Cortex of kidney (tissue), 1 donor: ENCODE data around the gene ASIC4.

ENCODE experiments used
- DNase-seq: peaks from one replicate; lab custom pipeline; 2025; lab: John Stamatoyannopoulos, UW

ASIC4 gene

DNA sequence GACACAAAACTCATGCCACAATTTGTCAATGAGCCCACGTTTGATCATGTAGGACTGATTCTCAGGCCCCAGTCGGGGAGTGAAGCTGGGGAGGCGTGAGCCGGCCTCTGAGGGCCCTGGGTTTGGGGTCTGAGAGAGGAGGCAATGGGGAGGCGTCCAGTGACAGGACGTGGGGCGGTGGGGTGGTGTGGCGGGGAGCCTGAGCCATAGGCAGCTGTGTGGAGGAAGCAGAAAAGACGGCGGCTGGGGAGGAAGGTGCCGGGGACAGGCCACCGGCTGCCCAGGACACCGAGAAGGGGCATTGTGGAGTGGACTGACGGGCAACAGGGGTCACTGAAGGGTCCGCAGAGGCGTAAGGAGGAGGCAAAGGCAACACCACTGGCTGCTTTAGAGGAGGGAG lies 22.1 kb downstream of the ASIC4 start:
- DNase-seq: no peak

DNA sequence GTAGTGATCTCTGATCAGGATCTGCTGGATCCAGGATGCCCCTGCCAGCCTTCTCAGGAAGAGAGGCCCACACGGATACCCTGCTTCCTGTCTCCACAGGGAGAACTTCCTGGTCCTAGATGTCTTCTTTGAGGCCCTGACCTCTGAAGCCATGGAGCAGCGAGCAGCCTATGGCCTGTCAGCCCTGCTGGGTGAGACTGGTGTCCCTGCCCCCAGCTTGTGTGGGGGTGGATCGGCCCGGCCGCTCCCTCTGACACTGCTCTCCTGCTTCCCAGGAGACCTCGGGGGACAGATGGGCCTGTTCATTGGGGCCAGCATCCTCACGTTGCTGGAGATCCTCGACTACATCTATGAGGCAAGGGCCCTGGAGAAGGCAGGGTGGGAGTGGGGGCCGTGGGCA lies 22.7 kb downstream of the ASIC4 start:
- no peak for DNase-seq

DNA sequence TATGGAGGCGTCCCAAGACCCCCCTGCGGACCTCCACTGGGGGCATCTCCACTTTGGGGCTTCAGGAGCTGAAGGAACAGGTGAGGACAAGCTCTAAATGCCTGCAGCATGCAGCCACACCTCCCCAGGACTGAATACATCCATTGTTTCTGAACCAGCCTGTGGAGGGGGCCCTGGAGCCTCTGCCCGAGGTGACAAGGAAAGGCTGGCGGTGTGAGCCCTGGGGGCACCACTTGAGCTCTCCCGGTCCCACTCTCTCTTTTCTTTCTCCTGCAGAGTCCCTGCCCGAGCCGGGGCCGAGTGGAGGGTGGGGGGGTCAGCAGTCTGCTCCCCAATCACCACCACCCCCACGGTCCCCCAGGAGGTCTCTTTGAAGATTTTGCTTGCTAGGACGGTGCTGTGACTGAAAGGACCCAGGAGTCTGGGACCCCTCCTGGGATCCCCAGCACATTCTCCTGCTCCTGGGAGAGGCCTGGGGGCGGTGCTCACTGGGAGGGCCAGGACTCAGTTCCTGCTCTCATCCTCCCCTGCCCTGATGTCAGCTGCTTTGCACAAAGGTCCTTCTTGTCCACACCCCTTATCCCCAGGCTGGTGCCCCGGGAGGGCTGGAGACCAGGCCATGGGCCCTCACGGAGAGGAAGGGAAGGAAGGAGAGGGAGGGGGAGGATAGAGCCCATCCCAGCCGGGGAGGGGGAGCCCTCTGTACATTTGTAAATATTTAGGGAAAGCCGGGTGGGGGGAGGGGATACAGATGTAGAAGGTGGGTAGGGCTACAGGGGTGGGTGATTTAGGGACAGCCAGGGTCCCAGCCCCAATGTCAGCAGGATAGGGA lies 23.6 kb downstream of the ASIC4 start:
- no peak for DNase-seq

DNA sequence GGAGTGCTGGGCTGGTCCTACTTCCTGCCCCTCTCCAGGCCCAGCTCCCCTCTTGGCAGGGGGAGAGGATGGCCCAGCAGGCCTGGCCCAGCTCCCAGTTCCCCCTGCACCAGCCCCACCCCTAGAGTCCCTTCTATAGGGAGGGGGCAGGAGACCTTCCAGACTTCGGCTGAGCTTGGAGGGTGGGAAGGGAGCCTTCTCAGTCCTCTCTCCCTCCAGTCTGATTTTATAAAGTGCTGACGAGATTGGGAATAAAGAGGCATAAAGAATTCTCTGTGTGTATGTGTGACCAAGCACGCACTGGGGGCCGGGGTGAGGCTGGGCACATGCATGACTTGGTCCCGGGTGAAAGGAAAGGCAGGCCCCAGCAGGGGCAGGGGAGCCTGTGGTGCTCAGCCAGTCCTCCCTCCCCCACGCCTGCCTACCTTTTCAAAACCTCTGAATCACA lies 24.2 kb downstream of the ASIC4 start:
- DNase-seq: no peak

DNA sequence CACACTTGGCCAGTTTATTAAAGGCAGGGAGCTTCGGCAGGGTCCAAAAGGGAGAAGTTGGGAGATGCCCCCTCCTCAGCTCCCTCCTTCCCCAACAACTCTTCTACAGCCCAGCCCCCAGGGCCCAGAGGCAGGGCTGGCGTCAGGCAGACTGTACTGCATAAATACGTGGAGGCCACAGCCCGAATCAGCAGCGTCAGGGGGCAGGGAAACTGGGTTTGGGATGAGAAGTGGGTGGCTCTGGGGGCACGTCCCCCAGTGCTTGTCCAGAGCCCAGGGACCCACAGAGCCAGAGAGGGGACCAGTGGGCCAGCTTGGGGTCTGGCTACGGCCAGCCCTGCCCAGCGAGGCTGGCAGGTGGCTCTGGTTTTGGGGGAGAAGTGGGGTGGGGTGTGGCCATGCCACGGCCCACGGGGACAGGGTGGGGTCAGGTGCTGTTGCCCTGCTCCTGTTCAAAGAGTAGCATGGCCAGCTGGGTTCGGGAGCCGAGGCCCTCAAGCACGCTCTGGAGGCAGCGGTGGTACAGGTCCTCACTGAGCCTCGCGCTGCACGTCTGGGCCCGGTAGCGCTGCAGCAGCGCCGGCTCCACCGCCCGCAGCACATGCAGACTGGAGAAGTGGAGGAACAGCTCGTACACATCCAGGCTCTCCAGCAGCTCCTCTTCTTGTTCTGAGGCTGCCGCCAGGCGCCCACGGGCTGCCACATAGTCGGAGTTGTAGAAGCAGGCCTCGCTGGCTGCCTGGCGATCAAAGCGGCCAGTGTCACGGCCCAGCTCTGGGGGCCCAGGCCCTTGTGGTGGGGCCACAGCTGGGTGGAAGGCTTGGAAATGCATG lies 24.9 kb downstream of the ASIC4 start:
- DNase-seq: no peak

DNA sequence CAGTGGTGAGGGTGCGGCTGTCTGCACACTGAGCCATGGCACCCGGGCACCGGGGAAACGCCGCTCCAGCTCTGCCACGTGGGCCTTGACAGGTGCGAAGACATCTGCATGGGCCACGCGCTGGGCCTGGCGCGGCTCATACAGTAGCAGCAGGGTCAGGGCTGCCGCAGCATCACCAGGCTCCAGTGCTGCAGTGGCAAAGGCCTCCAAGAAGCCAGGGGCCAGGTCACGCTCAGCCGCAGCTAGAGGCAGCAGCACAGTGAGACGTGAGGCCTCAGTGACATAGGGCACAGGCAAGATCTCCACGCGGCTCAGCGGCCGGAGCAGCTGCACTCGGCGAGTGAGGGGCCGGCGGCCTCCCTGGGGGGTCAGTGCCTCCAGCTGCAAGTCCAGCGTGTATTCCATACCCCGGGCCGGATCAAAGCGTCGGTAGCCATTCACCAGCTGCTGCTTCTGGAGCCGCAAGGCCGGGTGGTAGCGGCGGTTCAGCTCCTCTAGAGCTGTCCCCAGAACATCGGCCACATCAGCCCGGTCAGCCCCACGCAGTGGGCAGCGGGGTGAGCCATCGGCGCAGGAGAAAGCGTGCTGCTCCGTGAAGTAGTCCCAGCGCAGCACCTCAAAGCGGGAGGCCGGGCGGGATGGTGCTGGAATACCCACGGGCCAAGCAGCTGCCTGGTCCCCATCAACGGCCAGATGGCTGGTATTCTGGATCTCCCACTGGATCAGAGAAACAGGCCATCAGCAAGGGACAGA lies 25.8 kb downstream of the ASIC4 start:
- no peak for DNase-seq

DNA sequence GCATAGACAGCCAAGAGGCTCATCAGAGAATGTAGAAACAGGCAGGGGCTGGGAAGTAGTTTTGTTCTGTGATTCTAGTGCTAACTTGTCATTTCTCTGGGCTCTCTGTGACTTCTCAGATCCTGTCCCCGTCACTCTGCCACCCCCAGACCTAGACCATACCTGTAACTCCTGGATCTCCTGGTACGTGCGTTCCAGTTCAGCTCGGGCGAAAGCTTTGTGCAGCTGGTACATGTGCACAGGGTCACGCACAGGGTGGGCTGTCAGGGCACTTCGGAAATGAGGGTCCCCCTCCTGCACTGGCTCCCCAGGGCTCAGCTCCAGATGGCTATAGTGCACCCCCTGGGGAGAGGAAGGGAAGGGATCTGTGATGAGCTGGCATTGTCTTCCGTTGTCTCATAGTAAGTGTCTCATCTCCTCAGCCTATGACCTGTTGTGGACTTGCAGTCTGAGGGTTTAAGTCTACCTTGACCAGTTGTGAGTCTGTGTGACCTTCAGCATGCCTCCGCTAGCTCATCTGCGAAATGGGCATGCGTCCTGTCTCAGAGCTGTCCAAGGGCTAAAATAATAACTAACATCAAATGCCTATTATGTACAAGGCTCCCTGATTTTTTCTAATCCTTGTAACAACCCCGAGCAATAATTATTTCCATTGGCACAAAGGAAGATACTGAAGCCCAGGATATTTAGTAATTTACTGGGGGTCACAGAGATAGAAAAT lies 26.7 kb downstream of the ASIC4 start:
- no peak for DNase-seq

DNA sequence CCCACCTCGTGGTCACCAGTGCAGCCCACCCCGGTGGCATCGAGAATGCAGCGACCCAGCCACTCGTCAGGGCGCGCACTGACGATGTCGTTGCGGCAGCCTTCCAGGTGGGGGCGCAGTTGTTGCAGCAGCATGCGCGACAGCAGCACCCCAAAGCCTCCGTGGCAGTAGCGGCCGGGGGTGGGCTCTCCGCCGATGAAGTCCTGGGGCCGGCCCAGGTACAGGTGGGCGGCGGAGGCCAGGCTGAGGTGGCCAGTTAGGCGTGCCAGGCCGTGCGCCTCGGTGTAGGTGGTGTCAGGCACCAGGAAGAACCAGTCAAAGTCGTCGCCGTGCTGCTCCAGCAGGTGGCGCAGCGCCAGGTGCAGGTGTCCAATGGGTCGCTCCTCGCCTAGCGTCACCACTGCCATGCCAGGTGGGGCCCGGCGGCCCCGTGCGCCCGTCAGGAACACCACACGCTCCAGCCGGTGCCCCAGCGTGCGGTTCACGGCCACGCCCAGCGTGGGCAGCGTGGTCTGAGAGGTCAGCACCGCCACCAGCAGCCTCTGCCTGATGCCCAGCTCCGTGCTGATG lies 27.4 kb downstream of the ASIC4 start:
- DNase-seq: peak; percentile 56

DNA sequence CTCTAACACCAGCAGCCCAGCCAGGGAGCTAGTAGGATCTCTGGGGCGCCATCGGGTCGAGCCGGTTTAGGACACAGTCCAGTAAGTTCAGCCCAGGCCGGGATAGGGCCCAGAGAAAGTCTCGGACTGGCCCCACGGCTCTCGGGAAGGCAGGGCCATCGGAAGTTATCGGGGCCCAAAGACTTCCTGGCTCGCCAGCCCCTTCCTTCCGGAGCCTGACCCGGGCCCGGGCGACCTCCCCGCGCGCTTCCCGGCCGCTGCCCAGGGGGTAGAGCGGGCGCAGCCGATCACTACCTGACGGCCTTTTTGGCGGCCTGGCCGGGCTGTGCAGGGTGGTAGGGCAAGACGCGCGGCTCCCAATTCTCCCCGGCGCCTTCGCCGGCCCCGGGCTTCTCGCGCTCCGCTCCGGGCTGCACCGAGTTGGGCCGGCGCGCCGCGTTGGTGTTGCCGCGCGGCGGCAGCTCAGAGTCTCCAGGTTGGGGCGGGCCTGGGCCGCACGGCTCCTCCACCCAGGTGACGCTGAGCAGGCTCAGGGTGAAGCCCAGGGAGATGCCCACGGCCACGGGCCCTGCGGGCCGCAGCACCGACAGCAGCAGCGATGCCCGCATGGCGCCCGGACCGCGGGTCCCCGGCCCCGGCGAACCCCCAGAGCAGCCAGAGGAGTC lies 28.8 kb downstream of the ASIC4 start:
- DNase-seq: peak; percentile 49

DNA sequence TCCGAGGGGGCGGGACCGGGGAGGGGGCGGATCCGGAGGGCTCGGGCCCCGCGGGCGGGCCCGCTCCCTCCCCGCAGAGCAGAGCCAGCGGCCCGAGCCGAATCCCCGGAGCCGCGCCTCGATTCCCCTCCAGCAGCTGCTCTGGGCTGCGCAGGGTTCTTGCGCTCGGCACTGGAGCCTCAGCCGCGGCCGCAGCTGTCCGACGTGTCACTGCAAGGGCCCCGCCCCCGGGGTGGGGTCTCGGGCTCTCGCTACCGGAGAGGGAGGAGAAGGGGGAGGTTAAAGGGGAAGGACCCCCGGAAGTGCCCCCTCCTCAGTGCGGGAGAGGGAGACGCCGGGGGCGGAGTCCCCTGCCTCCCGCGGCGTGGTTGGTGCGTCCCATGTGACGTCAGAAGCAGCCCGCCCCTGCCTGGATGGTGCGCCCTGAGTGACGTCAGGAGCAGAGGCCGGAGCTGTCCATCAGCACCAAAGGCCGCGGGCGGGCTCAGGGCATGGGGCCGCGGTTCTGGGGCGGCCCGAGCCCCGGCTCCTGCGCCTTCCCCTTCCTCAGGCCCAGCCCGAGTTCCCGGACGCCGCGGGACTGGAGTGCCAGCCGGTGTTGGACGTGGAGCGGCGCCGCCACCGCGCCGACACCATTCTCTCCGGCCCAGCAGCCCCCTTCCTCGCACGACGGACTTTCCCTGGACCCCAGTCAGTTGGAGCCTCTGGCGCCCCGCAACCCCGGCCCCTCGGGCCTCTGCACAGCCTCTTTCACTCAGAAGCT lies 29.5 kb downstream of the ASIC4 start, which contains the start of the genes CHPF and TMEM198:
CHPF (minus strand) TSS at position 214 of the 763 bp plus-strand sequence. CDS start 271 bp downstream, outside the sequence.
TMEM198 (plus strand) TSS at position 433 of the 763 bp plus-strand sequence. CDS start 700 bp downstream, outside the sequence.
- peak; percentile 79 for DNase-seq

DNA sequence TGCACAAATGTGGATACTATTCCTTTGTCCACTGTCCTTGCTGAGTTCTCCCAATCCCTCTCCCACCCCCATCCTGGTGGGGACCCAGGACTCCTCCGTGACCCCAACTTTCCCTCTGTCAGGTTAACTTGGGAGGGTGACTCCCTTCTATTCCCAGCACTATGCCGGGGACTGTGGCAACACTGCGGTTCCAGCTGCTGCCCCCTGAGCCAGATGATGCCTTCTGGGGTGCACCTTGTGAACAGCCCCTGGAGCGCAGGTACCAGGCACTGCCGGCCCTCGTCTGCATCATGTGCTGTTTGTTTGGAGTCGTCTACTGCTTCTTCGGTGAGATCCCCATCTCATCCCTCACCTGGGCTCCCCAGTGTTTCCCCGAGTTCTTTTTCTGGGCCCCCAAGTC lies 30.3 kb downstream of the ASIC4 start:
- DNase-seq: no peak

DNA sequence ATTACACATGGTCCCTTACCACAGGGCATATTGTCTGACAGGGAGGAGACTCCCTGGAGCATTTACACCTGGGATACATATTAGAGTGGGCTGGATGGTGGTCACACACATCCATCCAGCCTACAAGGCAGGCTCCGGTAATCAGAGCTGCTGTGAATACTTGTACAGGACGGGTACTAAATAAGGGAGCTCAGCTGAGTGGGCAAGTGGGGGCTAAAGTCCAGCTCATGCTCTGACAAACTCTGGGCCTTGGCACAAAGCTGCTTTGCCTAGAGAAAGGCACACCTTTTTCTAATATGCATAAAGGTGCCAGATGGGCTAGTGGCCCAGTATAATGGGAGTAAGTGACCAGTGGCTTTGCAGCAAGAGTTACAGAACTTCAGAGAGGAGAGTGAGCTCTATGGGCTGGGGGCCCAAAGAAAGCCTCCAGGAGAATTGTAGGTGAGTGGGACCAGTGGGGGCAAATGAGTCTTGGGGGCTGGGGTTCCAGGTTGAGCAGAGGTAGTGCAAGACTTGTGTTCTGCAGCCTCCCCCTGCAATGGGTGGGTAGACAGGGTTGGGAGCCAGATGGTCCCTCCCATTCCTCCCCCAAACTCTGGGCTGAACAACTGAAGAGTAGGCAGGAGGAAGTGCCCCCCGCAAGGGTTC lies 31.1 kb downstream of the ASIC4 start:
- no peak for DNase-seq

DNA sequence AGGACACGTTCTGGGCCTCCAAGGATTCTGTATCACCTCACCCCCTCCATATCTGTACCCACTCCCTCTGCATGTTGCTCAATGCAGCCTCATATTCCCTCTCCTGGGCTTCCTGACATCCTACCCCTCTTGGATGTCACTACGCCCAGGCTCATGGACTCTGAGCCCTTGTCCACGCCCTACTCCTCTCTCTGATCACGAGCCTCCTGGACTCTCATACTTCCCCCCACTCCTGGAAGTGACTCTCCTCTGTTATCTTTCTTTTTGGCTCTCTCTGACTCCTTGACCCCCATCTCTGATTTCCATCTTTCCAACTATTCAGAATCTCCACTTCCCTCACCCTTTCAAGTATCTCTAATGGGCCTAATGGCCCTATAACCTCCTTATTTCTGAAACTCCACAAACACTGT lies 31.7 kb downstream of the ASIC4 start:
- DNase-seq: no peak

DNA sequence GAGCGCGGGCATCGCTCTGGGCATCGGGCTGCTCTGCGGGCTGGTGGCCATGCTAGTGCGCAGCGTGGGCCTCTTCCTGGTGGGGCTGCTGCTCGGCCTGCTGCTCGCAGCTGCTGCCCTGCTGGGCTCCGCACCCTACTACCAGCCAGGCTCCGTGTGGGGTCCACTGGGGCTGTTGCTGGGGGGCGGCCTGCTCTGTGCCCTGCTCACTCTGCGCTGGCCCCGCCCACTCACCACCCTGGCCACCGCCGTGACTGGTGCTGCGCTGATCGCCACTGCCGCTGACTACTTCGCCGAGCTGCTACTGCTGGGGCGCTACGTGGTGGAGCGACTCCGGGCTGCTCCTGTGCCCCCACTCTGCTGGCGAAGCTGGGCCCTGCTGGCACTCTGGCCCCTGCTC lies 33.3 kb downstream of the ASIC4 start:
- no peak for DNase-seq

DNA sequence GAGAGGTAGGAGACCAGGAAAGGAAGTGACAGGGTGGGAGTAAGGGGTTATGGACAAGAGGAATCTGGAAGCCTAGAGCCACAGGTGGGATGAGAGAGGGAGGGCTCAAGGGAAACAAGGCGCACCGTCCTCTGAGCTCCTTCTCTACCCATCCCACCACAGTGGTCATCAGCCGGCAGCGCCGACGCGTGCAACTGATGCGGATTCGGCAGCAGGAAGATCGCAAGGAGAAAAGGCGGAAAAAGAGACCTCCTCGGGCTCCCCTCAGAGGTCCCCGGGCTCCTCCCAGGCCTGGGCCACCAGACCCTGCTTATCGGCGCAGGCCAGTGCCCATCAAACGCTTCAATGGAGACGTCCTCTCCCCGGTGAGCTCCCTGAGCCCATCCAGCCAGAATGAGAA lies 34.7 kb downstream of the ASIC4 start:
- DNase-seq: no peak

DNA sequence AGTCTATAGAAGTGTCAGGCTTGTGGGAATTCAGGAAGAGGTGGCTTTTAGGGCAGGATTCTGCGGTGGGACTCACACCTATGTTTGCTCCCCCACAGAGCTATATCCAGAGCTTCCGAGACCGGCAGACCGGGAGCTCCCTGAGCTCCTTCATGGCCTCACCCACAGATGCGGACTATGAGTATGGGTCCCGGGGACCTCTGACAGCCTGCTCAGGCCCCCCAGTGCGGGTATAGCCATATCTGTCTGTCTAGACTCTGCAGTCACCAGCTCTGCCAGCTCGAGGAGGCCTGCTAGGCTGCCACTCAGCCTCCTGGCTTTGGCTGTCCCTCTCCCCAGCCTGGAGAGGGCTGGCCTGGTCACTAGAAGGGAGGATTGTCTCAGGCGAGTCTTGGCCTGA lies 35.3 kb downstream of the ASIC4 start:
- no peak for DNase-seq

DNA sequence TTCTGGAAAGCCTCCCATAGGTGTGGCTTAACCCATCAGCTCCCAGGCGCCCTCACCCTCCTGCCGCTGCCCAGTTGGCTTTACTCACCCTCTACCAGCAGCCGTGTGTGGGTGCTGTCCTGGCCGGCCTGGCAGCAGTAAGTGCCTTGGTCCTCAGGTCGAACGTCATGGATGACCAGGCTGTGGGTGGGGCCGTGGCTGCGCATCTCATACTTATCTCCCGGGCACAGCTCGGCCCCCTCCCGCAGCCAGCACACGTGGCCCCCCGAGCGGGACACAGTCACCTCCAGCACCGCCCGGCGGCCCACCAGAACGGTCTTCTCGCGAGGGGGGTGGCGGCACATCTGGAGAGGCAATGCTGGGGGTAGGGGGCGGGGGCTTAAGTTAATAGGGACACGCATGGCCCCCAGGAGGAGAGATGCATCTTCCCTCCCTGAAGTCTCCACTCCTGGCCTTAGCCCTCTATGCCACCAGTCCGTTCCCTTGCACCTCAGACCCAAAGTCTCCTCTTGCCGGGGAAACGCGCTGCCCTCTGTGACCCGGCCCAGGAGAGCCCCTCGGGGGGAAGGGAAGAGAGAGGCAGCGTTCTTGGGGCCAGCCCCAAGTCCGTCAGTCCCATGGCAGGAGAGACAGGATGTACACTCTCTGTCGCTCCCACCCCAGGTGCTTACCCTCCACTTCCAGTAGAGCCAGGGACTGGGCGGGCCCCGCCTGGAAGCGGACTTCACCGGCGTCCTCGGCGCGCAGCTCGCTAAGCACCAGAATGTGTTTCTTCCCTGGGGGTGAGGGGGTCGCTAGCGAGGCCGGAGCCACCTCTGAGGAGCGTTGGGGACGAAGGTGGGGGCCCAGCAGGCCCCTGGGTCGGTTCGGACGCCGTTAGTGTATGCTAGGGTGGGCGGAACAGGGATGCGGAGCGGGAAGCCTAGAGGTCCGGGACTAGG lies 37.4 kb downstream of the ASIC4 start:
- no peak for DNase-seq
